Prostate gland (tissue), 2 donors: ENCODE measurements around the gene ALG12. TPM values are rescaled to one million over a fixed set of nuclear protein-coding genes. Genes with fewer than 3 reads are reported as not detected.

Experiments used
- DNase-seq: peaks from one replicate; pipeline ENCODE4 v3.0.0-alpha.2; 2019; ENCODE audit warnings: low spot score
- H3K27ac ChIP-seq, 2 donors: fragments of 200-600 bp; sonication (generic); 2 replicates each; pipeline ENCODE4 v1.5.1; 2017 to 2019
- H3K27me3 ChIP-seq: fragments of 200-600 bp; sonication (generic); replicated peaks from 2 replicates; pipeline ENCODE4 v1.5.1; 2019; ENCODE audit not compliant: insufficient read depth
- H3K36me3 ChIP-seq, 2 donors: fragments of 200-600 bp; sonication (generic); 1 replicate in 1 of 2; 2 replicates in 1 of 2; pipeline versions ENCODE4 v1.5.1 to v1.8.1; 2017 to 2019
- H3K4me1 ChIP-seq: fragments of 200-600 bp; sonication (generic); replicated peaks from 2 replicates; pipeline ENCODE4 v1.5.1; 2019
- H3K4me3 ChIP-seq, 2 donors: fragments of 200-600 bp; sonication (generic); 2 replicates each; pipeline ENCODE4 v1.5.1; 2017 to 2019
- H3K9me3 ChIP-seq: fragments of 200-600 bp; sonication (generic); 2 replicates; pipeline ENCODE4 v1.5.1; 2017
- POLR2A ChIP-seq: fragments of 450-650 bp; IDR thresholded peaks from one replicate; pipeline ENCODE4 v1.6.1; 2016; ENCODE audit warnings: antibody characterized with exemption, mild to moderate bottlenecking
- POLR2AphosphoS5 ChIP-seq: sonication (generic); formaldehyde crosslinking; IDR thresholded peaks from one replicate; pipeline ENCODE4 v1.6.1; 2017; ENCODE audit warnings: antibody characterized with exemption
- WGBS: methylation state at CpG from one replicate; pipeline ENCODE4 v1.1.5; 2018; 5-methylcytosine and 5-hydroxymethylcytosine counted together
- intact Hi-C: fragments of 100-400 bp; cut with DNase I; formaldehyde crosslinking; loops from one replicate; pipeline ENCODE4 v1.14.2; 2022
- total RNA-seq, 2 donors: library from RNA; depleted of rRNA; stranded (reverse); fragments of >200 nt; gene quantifications; one replicate each; pipeline ENCODE4 v1.1.0, GENCODE V29; 2016
- TF ChIP-seq, protein P1 (sequence below), 4 experiments: fragments of 200-600 bp in 2 of 4; fragments of 450-650 bp in 2 of 4; sonication (generic) in 2 of 4; IDR thresholded peaks; 1 replicate in 3 of 4; 2 replicates in 1 of 4; pipeline ENCODE4 v1.5.1; 2016 to 2019; ENCODE audit warnings: antibody characterized with exemption in 4 of 4, mild to moderate bottlenecking in 2 of 4, moderate library complexity in 2 of 4

Gene ALG12
- total RNA-seq, 2 donors from 2014 or later, result 26.1 to 33.6 TPM

DNA sequence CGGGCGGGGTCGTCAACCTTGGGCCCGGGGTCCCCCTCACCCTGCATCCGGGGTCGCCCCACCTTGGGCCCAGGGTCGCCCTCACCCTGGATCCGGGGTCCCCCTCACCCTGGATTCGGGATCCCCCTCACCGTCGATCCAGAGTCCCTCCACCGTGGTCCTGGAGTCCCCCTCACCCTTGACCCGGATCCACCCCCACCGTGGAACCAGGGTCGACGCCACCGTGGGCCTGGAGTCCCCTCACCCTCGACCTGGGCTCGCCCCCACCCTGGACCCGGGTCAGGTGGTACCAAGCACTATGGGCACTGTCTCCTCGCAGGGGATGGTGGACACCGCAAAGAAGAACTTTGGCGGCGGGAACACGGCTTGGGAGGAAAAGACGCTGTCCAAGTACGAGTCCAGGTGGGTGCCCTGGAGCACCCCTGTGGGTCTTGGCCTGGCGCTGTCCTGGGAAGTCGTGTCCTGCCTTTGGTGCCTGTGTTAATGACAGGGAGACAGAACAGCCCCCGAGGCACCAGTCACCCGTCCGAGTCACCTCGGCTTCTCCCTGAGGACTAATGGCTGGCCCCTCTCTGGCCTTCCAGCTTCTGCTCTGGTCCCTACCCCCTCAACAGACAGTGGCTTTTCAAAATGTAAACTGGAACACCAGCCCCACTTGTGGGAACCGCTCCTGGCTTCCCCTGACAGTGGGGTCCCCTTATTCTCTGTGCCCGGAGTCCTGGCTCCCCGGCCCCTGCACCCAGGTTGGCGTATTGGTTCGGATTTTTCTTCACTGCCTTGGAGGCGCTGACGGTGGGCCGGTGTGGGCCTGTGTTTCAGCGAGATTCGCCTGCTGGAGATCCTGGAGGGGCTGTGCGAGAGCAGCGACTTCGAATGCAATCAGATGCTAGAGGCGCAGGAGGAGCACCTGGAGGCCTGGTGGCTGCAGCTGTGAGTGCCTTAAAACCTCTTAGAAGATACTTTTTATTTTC, 958 bp upstream of the ALG12 start:
- no peak for DNase-seq
- Histone ChIP-seq H3K36me3 (no peaks in the 10 kb centered on the region), H3K4me1 (peaks cover 6% of the 10 kb centered on the region), H3K27ac (peak overlapping the region; percentile 42 to 90), H3K4me3 (peak overlapping the region; percentile 60 to 70), H3K9me3 (no peaks in the 10 kb centered on the region), H3K27me3 (no peaks in the 10 kb centered on the region)
- 40% methylated on average over 41 of the region's 47 CpGs for WGBS
- TF ChIP-seq, protein P1, sequence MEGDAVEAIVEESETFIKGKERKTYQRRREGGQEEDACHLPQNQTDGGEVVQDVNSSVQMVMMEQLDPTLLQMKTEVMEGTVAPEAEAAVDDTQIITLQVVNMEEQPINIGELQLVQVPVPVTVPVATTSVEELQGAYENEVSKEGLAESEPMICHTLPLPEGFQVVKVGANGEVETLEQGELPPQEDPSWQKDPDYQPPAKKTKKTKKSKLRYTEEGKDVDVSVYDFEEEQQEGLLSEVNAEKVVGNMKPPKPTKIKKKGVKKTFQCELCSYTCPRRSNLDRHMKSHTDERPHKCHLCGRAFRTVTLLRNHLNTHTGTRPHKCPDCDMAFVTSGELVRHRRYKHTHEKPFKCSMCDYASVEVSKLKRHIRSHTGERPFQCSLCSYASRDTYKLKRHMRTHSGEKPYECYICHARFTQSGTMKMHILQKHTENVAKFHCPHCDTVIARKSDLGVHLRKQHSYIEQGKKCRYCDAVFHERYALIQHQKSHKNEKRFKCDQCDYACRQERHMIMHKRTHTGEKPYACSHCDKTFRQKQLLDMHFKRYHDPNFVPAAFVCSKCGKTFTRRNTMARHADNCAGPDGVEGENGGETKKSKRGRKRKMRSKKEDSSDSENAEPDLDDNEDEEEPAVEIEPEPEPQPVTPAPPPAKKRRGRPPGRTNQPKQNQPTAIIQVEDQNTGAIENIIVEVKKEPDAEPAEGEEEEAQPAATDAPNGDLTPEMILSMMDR (IDR thresholded peaks at IDR 0.05), result no peak
- no peak for TF ChIP-seq POLR2A
- TF ChIP-seq POLR2AphosphoS5, result no peak
- intact Hi-C loops, result loop anchor here (5.0 kb wide), 1 partner anchor 67 kb away; the partner anchor contains the start of gene ZBED4

- H3K9me3 ChIP-seq, result no peaks in the 10 kb centered on the region
- TF ChIP-seq POLR2A (no peak), POLR2AphosphoS5 (no peak)
- TF ChIP-seq, protein P1 (IDR thresholded peaks at IDR 0.05), result no peak
- no peaks in the 10 kb centered on the region for H3K36me3 ChIP-seq
- no peaks in the 10 kb centered on the region for H3K27me3 ChIP-seq
- intact Hi-C loops, result loop anchor here (5.0 kb wide), 1 partner anchor 65 kb away; the partner anchor contains the start of gene ZBED4
- no peak overlapping the region for H3K27ac ChIP-seq
- H3K4me1 ChIP-seq, result peaks cover 6% of the 10 kb centered on the region
- 93% methylated on average over 11 of the region's 11 CpGs for WGBS
- H3K4me3 ChIP-seq, result no peak overlapping the region
- DNase-seq, result no peak
Observed at GRCh38 chr22:49916831-49917230, 1.4 kb downstream of the ALG12 start.

- 84% methylated on average over 12 of the region's 12 CpGs for WGBS
- H3K9me3 ChIP-seq, result no peaks in the 10 kb centered on the region
- TF ChIP-seq, protein P1 (IDR thresholded peaks at IDR 0.05), result no peak
- no peak for TF ChIP-seq POLR2AphosphoS5
- no peak for TF ChIP-seq POLR2A
- no peak overlapping the region for H3K27ac ChIP-seq
- no peak for DNase-seq
- peaks cover 6% of the 10 kb centered on the region for H3K4me1 ChIP-seq
- H3K4me3 ChIP-seq, result no peak overlapping the region
- H3K27me3 ChIP-seq, result no peaks in the 10 kb centered on the region
- no peaks in the 10 kb centered on the region for H3K36me3 ChIP-seq
- intact Hi-C loops, result loop anchor here (5.0 kb wide), 1 partner anchor 63 kb away; the partner anchor contains the start of gene ZBED4
Observed at GRCh38 chr22:49915610-49916009, 2.6 kb downstream of the ALG12 start.

- no peak for DNase-seq
- no peaks in the 10 kb centered on the region for H3K36me3 ChIP-seq
Observed at GRCh38 chr22:49914256-49914655, 4.0 kb downstream of the ALG12 start.

More at GRCh38 chr22:49914256-49914655, 4.0 kb downstream of the ALG12 start:
- TF ChIP-seq, protein P1 (IDR thresholded peaks at IDR 0.05), result no peak
- TF ChIP-seq POLR2A (no peak), POLR2AphosphoS5 (no peak)
- H3K27ac ChIP-seq, result no peak overlapping the region
- no peaks in the 10 kb centered on the region for H3K9me3 ChIP-seq
- WGBS, result 89% methylated on average over 9 of the region's 12 CpGs
- H3K4me3 ChIP-seq, result no peak overlapping the region
- peaks cover 2% of the 10 kb centered on the region for H3K4me1 ChIP-seq
- no peaks in the 10 kb centered on the region for H3K27me3 ChIP-seq
- intact Hi-C loops, result no loop called here
